GM18870 (cell line): ENCODE measurements around the gene SCN4A.
"Not testable (repeated sequence)": the region's sequence is repeated elsewhere in the genome, so short reads cannot be mapped to it uniquely, and the experiment has no call there.

ENCODE experiments used
- ATAC-seq: cut with Tn5 transposase; IDR thresholded peaks from one replicate; pipeline ENCODE4 v1.9.1; 2021; ENCODE audit warnings: moderate library complexity; ENCODE audit not compliant: unreplicated experiment

SCN4A gene

DNA sequence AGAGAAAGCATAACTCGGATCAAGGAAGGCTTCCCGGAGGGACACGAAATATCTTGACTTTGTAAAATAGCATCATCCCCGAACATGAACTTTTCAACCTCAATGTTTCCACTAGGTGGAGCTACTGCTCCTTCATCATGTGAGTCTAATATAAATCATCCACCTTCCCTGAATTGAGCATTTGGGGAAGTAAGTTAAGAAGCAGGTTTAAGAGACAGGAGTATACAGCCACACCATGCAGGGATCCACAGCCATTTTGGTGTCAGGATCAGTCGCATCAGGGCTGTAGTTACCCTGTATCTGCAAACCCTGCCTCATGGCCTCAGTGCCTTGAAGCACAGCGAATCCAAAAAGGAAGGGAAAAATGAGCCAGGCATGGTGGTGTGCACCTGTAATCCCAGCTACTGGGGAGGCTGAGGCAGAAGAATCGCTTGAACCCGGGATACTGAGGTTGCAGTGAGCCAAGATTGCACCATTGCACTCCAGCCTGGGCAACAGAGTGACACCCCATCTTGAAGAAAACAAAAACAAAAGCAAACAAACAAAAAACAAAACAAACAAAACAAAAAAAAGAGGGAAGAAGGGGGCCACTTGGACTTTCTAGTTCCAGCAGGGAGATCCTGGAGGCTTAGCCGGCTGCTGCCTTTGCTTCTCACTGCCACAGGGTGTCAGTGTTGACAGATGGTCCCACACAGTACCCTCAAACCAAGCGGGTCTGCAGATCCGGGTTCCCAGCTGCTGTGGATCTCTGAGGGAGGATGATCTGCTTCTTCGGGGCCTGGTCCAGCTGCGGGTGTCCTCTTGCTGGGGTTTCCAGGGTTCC, 83.5 kb downstream of the SCN4A start:
- ATAC-seq, result not testable (repeated sequence)
